Natural killer cell (primary cell): ENCODE measurements around the gene LCT. TPM values are rescaled to one million over a fixed set of nuclear protein-coding genes. Genes with fewer than 3 reads are reported as not detected.

Experiments used
- ATAC-seq, 3 donors: fragments of 150-1000 bp in 2 of 3; fragments of 200-7000 bp in 1 of 3; cut with Tn5 transposase; 1 replicate in 1 of 3; 2 replicates in 2 of 3; pipeline ENCODE4 v1.10.0; 2021; ENCODE audit warnings: mild to moderate bottlenecking in 2 of 3, moderate library complexity in 2 of 3
- DNase-seq, 2 donors: peaks; one replicate each; pipeline versions ENCODE4 v3.0.0 to v3.0.0-alpha.2; 2013 to 2021; ENCODE audit warnings: mixed read lengths in 1 of 2
- H3K27ac ChIP-seq: one replicate; pipeline ENCODE4 v1.5.1; 2013; ENCODE audit warnings: mild to moderate bottlenecking, low read length
- H3K27me3 ChIP-seq: one replicate; pipeline ENCODE4 v1.6.1; 2013; ENCODE audit warnings: low read length; ENCODE audit not compliant: control insufficient read depth, insufficient read depth
- H3K36me3 ChIP-seq: one replicate; pipeline ENCODE4 v1.6.1; 2013; ENCODE audit warnings: low read length; ENCODE audit not compliant: control insufficient read depth, insufficient read depth
- H3K4me1 ChIP-seq: one replicate; pipeline ENCODE4 v1.6.1; 2013; ENCODE audit warnings: low read length; ENCODE audit not compliant: control insufficient read depth, insufficient read depth
- H3K4me3 ChIP-seq: one replicate; pipeline ENCODE4 v1.5.1; 2013; ENCODE audit warnings: low read length
- H3K9me3 ChIP-seq: one replicate; pipeline ENCODE4 v1.6.1; 2013; ENCODE audit warnings: low read length; ENCODE audit not compliant: control insufficient read depth, insufficient read depth
- H3K27ac Mint-ChIP-seq, 2 donors: one replicate each; pipeline ENCODE4 v1.8.0; 2022; ENCODE audit warnings: mild to moderate bottlenecking in 2 of 2, mixed read lengths in 2 of 2, moderate library complexity in 1 of 2
- H3K27me3 Mint-ChIP-seq, 2 donors: one replicate each; pipeline ENCODE4 v1.8.0; 2022; ENCODE audit warnings: low read depth in 2 of 2, mixed read lengths in 2 of 2
- H3K36me3 Mint-ChIP-seq: one replicate; pipeline ENCODE4 v1.8.0; 2022; ENCODE audit warnings: mixed read lengths
- H3K4me1 Mint-ChIP-seq, 2 donors: one replicate each; pipeline ENCODE4 v1.8.0; 2022; ENCODE audit warnings: mixed read lengths in 2 of 2
- H3K4me3 Mint-ChIP-seq: one replicate; pipeline ENCODE4 v1.8.0; 2022; ENCODE audit warnings: mild to moderate bottlenecking, moderate library complexity, mixed read lengths
- H3K9me3 Mint-ChIP-seq, 2 donors: one replicate each; pipeline ENCODE4 v1.8.0; 2022; ENCODE audit warnings: mixed read lengths in 2 of 2
- CTCF ChIP-seq: fragments of 200-600 bp; IDR thresholded peaks from one replicate; pipeline ENCODE4 v1.8.0; 2022; ENCODE audit warnings: antibody characterized with exemption
- WGBS: methylation state at CpG from one replicate; pipeline ENCODE4 v1.1.7; 2013; ENCODE audit warnings: missing lambda C conversion rate; ENCODE audit not compliant: insufficient coverage; 5-methylcytosine and 5-hydroxymethylcytosine counted together
- intact Hi-C: fragments of 100-400 bp; cut with micrococcal nuclease; formaldehyde crosslinking; loops from one replicate; pipeline ENCODE4 v1.14.2; 2022
- total RNA-seq, 4 donors: library from RNA; stranded (reverse); fragments of 120-200 nt in 1 of 4; gene quantifications; one replicate each; pipeline versions ENCODE4 v1.2.3 to v1.2.4, GENCODE V29; 2013 to 2022

LCT gene
- total RNA-seq, 3 donors from 2014 or later (not counting 1 experiment from before 2014, with no cell fraction given), result 0.05 TPM; not detected in 2

- Histone ChIP-seq H3K4me3 (no peak overlapping the region), H3K4me1 (no peaks in the 10 kb centered on the region), H3K27ac (no peak overlapping the region), H3K36me3 (peaks cover 31% of the 10 kb centered on the region), H3K9me3 (no peaks in the 10 kb centered on the region), H3K27me3 (no peaks in the 10 kb centered on the region)
- DNase-seq, result no peak
- H3K27ac Mint-ChIP-seq, result no peak overlapping the region
- H3K9me3 Mint-ChIP-seq, result no peaks in the 10 kb centered on the region
- no peak overlapping the region for H3K4me3 Mint-ChIP-seq
- ATAC-seq, result no peak
- no peak for TF ChIP-seq CTCF
- intact Hi-C loops, result no loop called here
- H3K36me3 Mint-ChIP-seq, result peaks cover 7% of the 10 kb centered on the region
- H3K4me1 Mint-ChIP-seq, result no peaks in the 10 kb centered on the region
- H3K27me3 Mint-ChIP-seq, result no peaks in the 10 kb centered on the region
Measured at GRCh38 chr2:135851858-135852257, 14.9 kb upstream of the LCT start.

- peaks cover 25% of the 10 kb centered on the region for H3K36me3 ChIP-seq
- no peaks in the 10 kb centered on the region for H3K9me3 Mint-ChIP-seq
- peaks cover 7% of the 10 kb centered on the region for H3K36me3 Mint-ChIP-seq
- no peaks in the 10 kb centered on the region for H3K9me3 ChIP-seq
- H3K4me3 Mint-ChIP-seq, result no peak overlapping the region
- no peak for DNase-seq
- H3K4me1 ChIP-seq, result no peaks in the 10 kb centered on the region
- no peak overlapping the region for H3K27ac Mint-ChIP-seq
- ATAC-seq, result no peak
- TF ChIP-seq CTCF, result no peak
- no peaks in the 10 kb centered on the region for H3K27me3 ChIP-seq
- 91% methylated on average over 16 of the region's 17 CpGs for WGBS
- intact Hi-C loops, result no loop called here
- H3K4me3 ChIP-seq, result no peak overlapping the region
- H3K27ac ChIP-seq, result no peak overlapping the region
- H3K27me3 Mint-ChIP-seq, result no peaks in the 10 kb centered on the region
- H3K4me1 Mint-ChIP-seq, result no peaks in the 10 kb centered on the region
Measured at GRCh38 chr2:135850892-135851668, 14.1 kb upstream of the LCT start.

- Histone ChIP-seq H3K4me1 (no peaks in the 10 kb centered on the region), H3K27ac (no peak overlapping the region), H3K36me3 (peaks cover 41% of the 10 kb centered on the region), H3K27me3 (no peaks in the 10 kb centered on the region), H3K4me3 (no peak overlapping the region), H3K9me3 (no peaks in the 10 kb centered on the region)
- ATAC-seq (no peak), DNase-seq (no peak)
- H3K36me3 Mint-ChIP-seq, result peaks cover 15% of the 10 kb centered on the region
- no peak for TF ChIP-seq CTCF
- 93% methylated on average over 2 of the region's 3 CpGs for WGBS
- H3K9me3 Mint-ChIP-seq, result no peaks in the 10 kb centered on the region
- H3K27me3 Mint-ChIP-seq, result no peaks in the 10 kb centered on the region
- H3K27ac Mint-ChIP-seq, result no peak overlapping the region
- H3K4me1 Mint-ChIP-seq, result no peaks in the 10 kb centered on the region
- H3K4me3 Mint-ChIP-seq, result no peak overlapping the region
- intact Hi-C loops, result no loop called here
Measured at GRCh38 chr2:135849087-135849486, 12.1 kb upstream of the LCT start.

- Histone ChIP-seq H3K27ac (no peak overlapping the region), H3K27me3 (no peaks in the 10 kb centered on the region), H3K9me3 (no peaks in the 10 kb centered on the region), H3K4me3 (no peak overlapping the region), H3K36me3 (peaks cover 33% of the 10 kb centered on the region), H3K4me1 (no peaks in the 10 kb centered on the region)
- no peak for TF ChIP-seq CTCF
- Mint-ChIP-seq H3K9me3 (no peaks in the 10 kb centered on the region), H3K27ac (no peak overlapping the region), H3K4me1 (no peaks in the 10 kb centered on the region), H3K4me3 (no peak overlapping the region), H3K27me3 (no peaks in the 10 kb centered on the region), H3K36me3 (peaks cover 24% of the 10 kb centered on the region)
- intact Hi-C loops, result no loop called here
- over 99% methylated on average over 5 of the region's 5 CpGs for WGBS
- ATAC-seq (no peak), DNase-seq (no peak)
Measured at GRCh38 chr2:135845997-135846396, 9.0 kb upstream of the LCT start.
